Astrocyte of the cerebellum (primary cell): ENCODE results near the gene MTA1.

Source experiments
- DNase-seq: peaks from one replicate; pipeline ENCODE4 v3.0.0-alpha.2; 2011; ENCODE audit warnings: low read depth
- H3K4me3 ChIP-seq: 2 replicates; pipeline ENCODE4 v1.5.1; 2011; ENCODE audit warnings: mild to moderate bottlenecking, low read depth, low read length, moderate library complexity
- in situ Hi-C: cut with HindIII; loops from 2 replicates; pipeline ENCODE4 v1.10.0; 2017; ENCODE audit warnings: low sequenced_read_pairs
- TF ChIP-seq, protein P1 (sequence below): IDR thresholded peaks from 2 replicates; pipeline ENCODE4 v1.5.1; 2012; ENCODE audit warnings: low read length, low read depth, moderate library complexity, mild to moderate bottlenecking; ENCODE audit errors: missing control alignments

Gene MTA1

DNA sequence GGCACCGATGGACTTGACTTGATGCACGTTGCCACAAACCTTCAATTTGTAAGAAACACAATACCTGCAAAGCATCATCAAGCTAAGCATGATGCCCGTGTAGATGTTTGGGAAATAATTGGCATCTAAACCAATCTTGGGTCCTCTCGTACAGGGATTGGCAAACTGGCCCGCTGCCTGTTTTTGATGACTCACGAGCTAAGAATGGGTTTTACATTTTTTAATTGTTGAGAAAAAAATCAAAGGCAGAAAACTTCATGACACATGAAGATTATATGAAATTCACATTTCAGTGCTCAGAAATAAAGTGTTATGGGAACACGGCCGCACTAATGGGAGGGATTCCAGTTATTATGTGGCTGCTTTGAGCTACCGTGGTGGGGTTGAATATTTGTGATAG is 10.9 kb downstream of the MTA1 start:
- DNase-seq, result peak; percentile 32
- no peak overlapping the region for H3K4me3 ChIP-seq
- in situ Hi-C loops, result no loop called here
- TF ChIP-seq, protein P1, sequence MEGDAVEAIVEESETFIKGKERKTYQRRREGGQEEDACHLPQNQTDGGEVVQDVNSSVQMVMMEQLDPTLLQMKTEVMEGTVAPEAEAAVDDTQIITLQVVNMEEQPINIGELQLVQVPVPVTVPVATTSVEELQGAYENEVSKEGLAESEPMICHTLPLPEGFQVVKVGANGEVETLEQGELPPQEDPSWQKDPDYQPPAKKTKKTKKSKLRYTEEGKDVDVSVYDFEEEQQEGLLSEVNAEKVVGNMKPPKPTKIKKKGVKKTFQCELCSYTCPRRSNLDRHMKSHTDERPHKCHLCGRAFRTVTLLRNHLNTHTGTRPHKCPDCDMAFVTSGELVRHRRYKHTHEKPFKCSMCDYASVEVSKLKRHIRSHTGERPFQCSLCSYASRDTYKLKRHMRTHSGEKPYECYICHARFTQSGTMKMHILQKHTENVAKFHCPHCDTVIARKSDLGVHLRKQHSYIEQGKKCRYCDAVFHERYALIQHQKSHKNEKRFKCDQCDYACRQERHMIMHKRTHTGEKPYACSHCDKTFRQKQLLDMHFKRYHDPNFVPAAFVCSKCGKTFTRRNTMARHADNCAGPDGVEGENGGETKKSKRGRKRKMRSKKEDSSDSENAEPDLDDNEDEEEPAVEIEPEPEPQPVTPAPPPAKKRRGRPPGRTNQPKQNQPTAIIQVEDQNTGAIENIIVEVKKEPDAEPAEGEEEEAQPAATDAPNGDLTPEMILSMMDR, result no peak

DNA sequence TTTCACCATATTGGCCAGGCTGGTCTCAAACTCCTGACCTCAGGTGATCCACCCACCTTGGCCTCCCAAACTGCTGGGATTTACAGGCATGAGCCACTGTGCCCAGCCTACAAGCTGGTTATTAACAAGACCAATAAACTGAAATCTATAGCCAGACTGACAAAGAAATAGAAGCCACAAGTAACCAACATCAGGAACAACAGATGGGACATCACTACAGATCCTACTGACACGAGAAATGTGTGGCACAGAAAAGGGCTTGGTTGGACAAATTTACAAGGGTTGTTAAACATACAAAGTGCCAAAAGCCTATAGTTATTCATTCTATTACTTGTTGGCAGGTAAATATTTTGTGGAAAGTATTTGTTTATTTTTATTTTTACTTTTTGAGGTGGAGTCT is 11.6 kb downstream of the MTA1 start:
- TF ChIP-seq, protein P1, result no peak
- DNase-seq, result no peak
- no peak overlapping the region for H3K4me3 ChIP-seq
- in situ Hi-C loops, result no loop called here

DNA sequence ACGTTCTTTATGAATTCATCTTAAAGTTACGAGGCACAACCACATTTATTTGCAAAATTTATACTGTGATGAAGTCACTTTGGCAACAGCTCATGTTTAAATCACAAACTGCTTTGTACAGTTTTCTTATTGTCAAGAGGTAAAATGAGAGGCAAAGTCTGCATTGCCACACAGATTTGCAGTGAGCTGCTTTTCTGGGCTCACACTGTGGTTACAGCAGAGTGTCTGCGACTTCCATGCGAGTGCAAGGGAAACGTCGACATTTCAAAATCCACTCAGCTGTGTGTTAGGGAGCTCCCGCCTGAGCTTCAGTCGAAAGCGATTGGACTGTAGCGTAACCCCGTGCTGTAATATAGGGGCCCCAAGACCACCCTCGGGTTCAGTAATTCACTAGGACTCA is 13.0 kb downstream of the MTA1 start:
- in situ Hi-C loops, result no loop called here
- no peak for DNase-seq
- TF ChIP-seq, protein P1, result no peak
- H3K4me3 ChIP-seq, result no peak overlapping the region

DNA sequence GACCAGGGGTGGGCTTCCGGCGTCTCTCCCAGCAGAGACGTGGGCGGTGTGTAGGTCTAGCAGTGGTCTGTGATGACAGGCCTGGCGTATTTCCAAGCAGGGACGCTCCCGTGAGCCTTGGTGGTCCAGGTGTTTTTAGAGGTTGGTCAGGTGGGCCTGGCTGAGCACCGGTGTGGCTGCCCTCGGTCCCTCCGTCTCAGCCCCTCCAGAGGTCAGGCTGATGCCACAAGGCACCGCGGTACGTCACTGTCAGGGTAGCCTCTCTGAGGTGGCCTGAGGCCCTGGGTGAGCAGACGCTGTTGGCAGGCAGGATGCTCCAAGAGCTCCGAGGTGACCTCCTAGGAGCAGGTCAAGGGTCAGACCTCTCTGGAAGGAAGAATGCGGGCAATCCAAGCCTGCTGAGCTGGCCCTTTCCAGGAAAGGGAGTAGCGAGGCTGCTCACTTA is 13.6 kb downstream of the MTA1 start:
- DNase-seq, result no peak
- no peak overlapping the region for H3K4me3 ChIP-seq
- in situ Hi-C loops, result no loop called here
- TF ChIP-seq, protein P1, result no peak

DNA sequence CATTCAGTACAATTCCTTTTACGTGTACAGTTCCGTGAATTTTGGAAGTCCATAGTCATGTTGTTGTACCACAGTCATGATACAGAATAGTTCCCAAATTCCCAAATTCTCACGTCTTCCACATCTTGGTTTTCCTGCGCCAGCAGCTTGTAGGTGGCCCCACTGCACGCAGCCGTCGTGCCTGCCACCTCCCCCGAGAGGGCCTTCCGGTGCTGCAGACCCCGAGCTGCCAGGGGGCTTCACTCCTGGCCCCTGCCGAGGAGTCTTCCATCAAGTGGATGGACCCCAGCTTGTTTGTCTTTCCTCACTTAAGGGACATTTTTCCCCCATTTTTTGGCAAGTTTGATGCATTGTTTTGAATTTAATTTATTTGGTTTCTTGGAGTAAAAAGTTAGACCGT is 16.8 kb downstream of the MTA1 start:
- in situ Hi-C loops, result no loop called here
- no peak for DNase-seq

DNA sequence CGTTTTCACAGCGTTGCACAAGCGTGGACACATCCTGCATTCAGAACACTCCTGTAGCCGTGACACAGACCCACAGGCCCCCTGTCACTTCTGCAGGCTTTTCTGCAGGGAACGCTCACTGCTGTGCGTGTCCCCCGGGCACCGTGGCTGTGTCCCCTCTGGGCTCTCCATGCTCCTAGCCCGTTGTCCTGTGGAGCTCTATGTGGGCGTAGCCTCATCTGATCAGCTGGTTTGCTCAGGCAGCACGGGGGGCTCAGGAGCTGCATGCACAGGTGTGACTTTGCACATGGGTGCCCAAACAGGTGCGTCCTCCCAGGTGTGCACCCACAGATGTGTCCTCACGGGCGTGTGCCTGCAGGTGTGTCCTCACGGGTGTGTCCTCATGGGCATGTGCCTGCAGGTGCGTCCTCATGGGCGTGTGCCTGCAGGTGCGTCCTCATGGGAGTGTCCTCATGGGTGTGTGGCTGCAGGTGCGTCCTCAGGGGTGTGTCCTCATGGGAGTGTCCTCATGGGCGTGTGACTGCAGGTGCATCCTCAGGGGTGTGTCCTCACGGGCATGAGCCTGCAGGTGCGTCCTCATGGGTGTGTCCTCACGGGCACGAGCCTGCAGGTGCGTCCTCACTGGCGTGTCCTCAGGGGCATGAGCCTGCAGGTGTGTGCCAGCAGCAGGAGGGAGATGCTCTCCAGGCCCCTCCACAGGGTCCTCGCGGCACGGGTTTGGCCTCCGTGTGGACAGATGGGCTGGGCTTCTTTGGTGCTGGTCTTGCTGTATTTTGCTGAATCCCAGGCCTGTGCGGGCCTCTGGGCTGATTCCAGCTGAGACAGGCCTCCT is 17.5 kb downstream of the MTA1 start:
- DNase-seq, result no peak

More for the DNA sequence above, 16.8 kb downstream of the MTA1 start:
- no peak overlapping the region for H3K4me3 ChIP-seq
- TF ChIP-seq, protein P1, result no peak

More for the DNA sequence above, 17.5 kb downstream of the MTA1 start:
- no peak overlapping the region for H3K4me3 ChIP-seq
- TF ChIP-seq, protein P1, result no peak
- in situ Hi-C loops, result no loop called here
